GM23338 (cell line): ENCODE results near the gene DIAPH3. TPM values are rescaled to one million over a fixed set of nuclear protein-coding genes. Genes with fewer than 3 reads are reported as not detected.

Experiments used
- ATAC-seq: fragments of 200-7000 bp; cut with Tn5 transposase; 3 replicates; pipeline ENCODE4 v1.9.1; 2020
- DNase-seq: peaks from one replicate; pipeline ENCODE4 v3.0.0-alpha.2; 2015; ENCODE audit warnings: low spot score
- H2AFZ ChIP-seq: fragments of 200-600 bp; sonication (generic); 2 replicates; pipeline ENCODE4 v1.8.0; 2016; ENCODE audit warnings: antibody characterized with exemption, mild to moderate bottlenecking, moderate library complexity
- H3F3A ChIP-seq: fragments of 200-600 bp; sonication (generic); replicated peaks from 2 replicates; pipeline ENCODE4 v1.8.0; 2017; ENCODE audit warnings: antibody characterized with exemption, mixed run types, low read depth
- H3K27ac ChIP-seq: fragments of 200-600 bp; sonication (generic); 2 replicates; pipeline ENCODE4 v1.6.1; 2016; ENCODE audit warnings: low read depth
- H3K27me3 ChIP-seq: fragments of 200-600 bp; sonication (generic); 2 replicates; pipeline ENCODE4 v1.8.0; 2016; ENCODE audit warnings: mild to moderate bottlenecking, mixed run types, moderate library complexity; ENCODE audit not compliant: insufficient read depth
- H3K36me3 ChIP-seq: fragments of 200-600 bp; sonication (generic); 2 replicates; pipeline ENCODE4 v1.8.0; 2016; ENCODE audit warnings: mild to moderate bottlenecking; ENCODE audit not compliant: insufficient read depth
- H3K4me1 ChIP-seq: fragments of 200-600 bp; sonication (generic); 2 replicates; pipeline ENCODE4 v1.8.0; 2016; ENCODE audit warnings: mild to moderate bottlenecking, moderate library complexity; ENCODE audit not compliant: insufficient read depth
- H3K4me2 ChIP-seq: fragments of 200-600 bp; sonication (generic); 2 replicates; pipeline ENCODE4 v1.7.1; 2017; ENCODE audit warnings: mixed run types
- H3K4me3 ChIP-seq: fragments of 200-600 bp; sonication (generic); 2 replicates; pipeline ENCODE4 v1.6.1; 2016; ENCODE audit warnings: mixed run types
- H3K79me2 ChIP-seq: fragments of 200-600 bp; sonication (generic); replicated peaks from 2 replicates; pipeline ENCODE4 v1.8.0; 2017; ENCODE audit warnings: mild to moderate bottlenecking; ENCODE audit not compliant: insufficient read depth
- H3K9me2 ChIP-seq: fragments of 200-600 bp; sonication (generic); 2 replicates; pipeline ENCODE4 v1.8.0; 2017; ENCODE audit not compliant: insufficient read depth
- H4K20me1 ChIP-seq: fragments of 200-600 bp; sonication (generic); replicated peaks from 2 replicates; pipeline ENCODE4 v1.8.0; 2017; ENCODE audit warnings: mild to moderate bottlenecking; ENCODE audit not compliant: insufficient read depth
- H3K27ac Mint-ChIP-seq: 2 replicates; pipeline ENCODE4 v1.8.0; 2020; ENCODE audit warnings: inconsistent platforms, mild to moderate bottlenecking, moderate library complexity, mixed read lengths
- H3K27me3 Mint-ChIP-seq: 3 replicates; pipeline ENCODE4 v1.8.0; 2022; ENCODE audit warnings: low read depth, mild to moderate bottlenecking, moderate library complexity, mixed read lengths, inconsistent platforms; ENCODE audit not compliant: insufficient read depth, poor library complexity
- H3K36me3 Mint-ChIP-seq: 3 replicates; pipeline ENCODE4 v1.8.0; 2021; ENCODE audit warnings: low read depth, mild to moderate bottlenecking, inconsistent platforms, moderate library complexity, mixed read lengths
- H3K4me1 Mint-ChIP-seq: 3 replicates; pipeline ENCODE4 v1.8.0; 2020; ENCODE audit warnings: mild to moderate bottlenecking, inconsistent platforms, mixed read lengths
- H3K4me3 Mint-ChIP-seq: 3 replicates; pipeline ENCODE4 v1.8.0; 2021; ENCODE audit warnings: moderate library complexity, mild to moderate bottlenecking, inconsistent platforms, mixed read lengths
- H3K9me3 Mint-ChIP-seq: 3 replicates; pipeline ENCODE4 v1.8.0; 2020; ENCODE audit warnings: moderate library complexity, mild to moderate bottlenecking, inconsistent platforms, mixed read lengths
- CREB1 ChIP-seq: fragments of 250-450 bp; sonication (Bioruptor Pico); IDR thresholded peaks from 2 replicates; pipeline ENCODE4 v1.5.0; 2020; ENCODE audit warnings: low read depth, mild to moderate bottlenecking, moderate library complexity
- CTCF ChIP-seq, 2 experiments: fragments of 200-600 bp in 1 of 2; sonication (generic) in 1 of 2; conservative IDR thresholded peaks; 2 replicates each; pipeline versions ENCODE4 v1.5.1 to v1.6.1; 2016 to 2017; ENCODE audit warnings: antibody characterized with exemption in 2 of 2, low read depth in 2 of 2, mild to moderate bottlenecking in 2 of 2, moderate library complexity in 1 of 2
- ETS1 ChIP-seq: IDR thresholded peaks from 2 replicates; pipeline ENCODE4 v1.6.1; 2016; ENCODE audit warnings: antibody characterized with exemption
- EZH2 ChIP-seq: fragments of 200-600 bp; sonication (generic); IDR thresholded peaks from one replicate; pipeline ENCODE4 v1.8.0; 2017; ENCODE audit warnings: antibody characterized with exemption, mild to moderate bottlenecking, low read depth; ENCODE audit not compliant: unreplicated experiment
- EZH2phosphoT487 ChIP-seq: fragments of 200-600 bp; sonication (generic); IDR thresholded peaks from one replicate; pipeline ENCODE4 v1.8.1; 2018; ENCODE audit warnings: antibody characterized with exemption; ENCODE audit not compliant: unreplicated experiment
- JUNB ChIP-seq: IDR thresholded peaks from one replicate; pipeline ENCODE4 v1.6.1; 2016; ENCODE audit warnings: antibody characterized with exemption; ENCODE audit not compliant: unreplicated experiment
- NANOG ChIP-seq: IDR thresholded peaks from 2 replicates; pipeline ENCODE4 v1.6.1; 2016; ENCODE audit warnings: antibody characterized with exemption, borderline replicate concordance
- ZNF114 ChIP-seq: fragments of 250-450 bp; sonication (Bioruptor Pico); IDR thresholded peaks from 2 replicates; pipeline ENCODE4 v1.5.0; 2020; ENCODE audit warnings: mild to moderate bottlenecking, moderate library complexity
- ZNF331 ChIP-seq: fragments of 250-450 bp; sonication (Bioruptor Pico); IDR thresholded peaks from 2 replicates; pipeline ENCODE4 v1.5.0; 2020; ENCODE audit warnings: low read depth, mild to moderate bottlenecking, moderate library complexity
- ZNF462 ChIP-seq: fragments of 250-450 bp; sonication (Bioruptor Pico); IDR thresholded peaks from 2 replicates; pipeline ENCODE4 v1.5.0; 2020; ENCODE audit warnings: mild to moderate bottlenecking, moderate library complexity
- polyA plus RNA-seq: library from polyadenylated mRNA; unstranded; fragments of >200 nt; fragmentation: Nextera tagmentation; extraction: Ambion mirVana; gene quantifications from 2 replicates; pipeline ENCODE4 v1.2.1, GENCODE V29; 2016
- total RNA-seq: library from RNA; depleted of rRNA; stranded (reverse); fragments of >200 nt; shearing (Covaris generic); gene quantifications from 2 replicates; pipeline ENCODE4 v1.2.3, GENCODE V29; 2014

The DIAPH3 gene
- total and polyA plus RNA-seq, 2 experiments from 2014 or later, result 23.4 to 30.2 TPM

- Histone ChIP-seq H3K4me2 (no peak overlapping the region), H2AFZ (no peak overlapping the region), H3K9me2 (no peaks in the 10 kb centered on the region; the same call in 1 of the 2 replicates), H4K20me1 (no peaks in the 10 kb centered on the region), H3K4me1 (peaks cover 7% of the 10 kb centered on the region; the same call in 1 of the 2 replicates), H3K27me3 (no peaks in the 10 kb centered on the region), H3K36me3 (no peaks in the 10 kb centered on the region), H3F3A (no peaks in the 10 kb centered on the region), H3K4me3 (no peak overlapping the region), H3K27ac (no peak overlapping the region), H3K79me2 (no peaks in the 10 kb centered on the region)
- peaks cover 14% of the 10 kb centered on the region for H3K4me1 Mint-ChIP-seq
- DNase-seq, result no peak
- H3K27me3 Mint-ChIP-seq, result peaks cover 3% of the 10 kb centered on the region
- TF ChIP-seq NANOG, result no peak
- TF ChIP-seq EZH2phosphoT487, result no peak
- no peak for TF ChIP-seq EZH2
- no peak for TF ChIP-seq ZNF114 (CRISPR knock-in tag)
- no peak overlapping the region for H3K4me3 Mint-ChIP-seq
- H3K36me3 Mint-ChIP-seq, result 0 out of 3 replicates have a peak, but pooled peaks cover 9% of the 10 kb centered on the region
- no peak for ATAC-seq
- no peaks in the 10 kb centered on the region for H3K9me3 Mint-ChIP-seq
- H3K27ac Mint-ChIP-seq, result no peak overlapping the region
These were observed 199.9 kb downstream of the DIAPH3 start for GRCh38 chr13:59963827-59964226.

GRCh38 chr13:59963383-59963782 is 200.3 kb downstream of the DIAPH3 start:
- H3K4me3 ChIP-seq, result no peak overlapping the region
- Mint-ChIP-seq H3K27ac (no peak overlapping the region), H3K9me3 (no peaks in the 10 kb centered on the region), H3K36me3 (0 out of 3 replicates have a peak, but pooled peaks cover 9% of the 10 kb centered on the region), H3K27me3 (peaks cover 3% of the 10 kb centered on the region), H3K4me1 (peaks cover 14% of the 10 kb centered on the region), H3K4me3 (no peak overlapping the region)
- no peaks in the 10 kb centered on the region for H3K27me3 ChIP-seq
- DNase-seq (peak; percentile 54), ATAC-seq (peak; percentile 77)
- no peaks in the 10 kb centered on the region; the same call in 1 of the 2 replicates for H3K9me2 ChIP-seq
- no peak overlapping the region for H2AFZ ChIP-seq
- no peak overlapping the region for H3K27ac ChIP-seq
- H3K79me2 ChIP-seq, result no peaks in the 10 kb centered on the region
- H3F3A ChIP-seq, result no peaks in the 10 kb centered on the region
- H3K36me3 ChIP-seq, result no peaks in the 10 kb centered on the region
- H3K4me2 ChIP-seq, result no peak overlapping the region
- H3K4me1 ChIP-seq, result peaks cover 7% of the 10 kb centered on the region; the same call in 1 of the 2 replicates
- no peaks in the 10 kb centered on the region for H4K20me1 ChIP-seq
- TF ChIP-seq ZNF462 (CRISPR knock-in tag), result no peak
- TF ChIP-seq EZH2phosphoT487, result no peak
- TF ChIP-seq EZH2, result no peak
- no peak for TF ChIP-seq CTCF (conservative IDR thresholded peaks at IDR 0.05; ENCODE audit: low read depth in 2 of 2)
- TF ChIP-seq JUNB, result no peak
- TF ChIP-seq ETS1, result no peak
- TF ChIP-seq ZNF114 (CRISPR knock-in tag), result no peak
- TF ChIP-seq CREB1, result no peak
- TF ChIP-seq ZNF331 (CRISPR knock-in tag), result no peak
